Activated CD8-positive, alpha-beta T cell treated with anti-CD3 and anti-CD28 coated beads for 36 hours (primary cell): ENCODE data around the gene PAEP. TPM values are rescaled to one million over a fixed set of nuclear protein-coding genes. Genes with fewer than 3 reads are reported as not detected.

Experiments
- ATAC-seq: fragments of 200-7000 bp; cut with Tn5 transposase; one replicate; pipeline ENCODE4 v1.10.0; 2021; ENCODE audit warnings: mild to moderate bottlenecking, moderate library complexity
- CTCF ChIA-PET: fragments of 350-600 bp; sonication (Branson Sonifier 250); formaldehyde crosslinking; loops from one replicate; lab custom pipeline; 2021; ENCODE audit warnings: antibody characterized with exemption; lab: Charles Lee
- POLR2A ChIA-PET: fragments of 350-600 bp; sonication (Branson Sonifier 250); formaldehyde crosslinking; loops from one replicate; lab custom pipeline; 2021; ENCODE audit warnings: antibody characterized with exemption; lab: Charles Lee
- DNase-seq: peaks from one replicate; pipeline ENCODE4 v3.0.0-alpha.2; 2020
- H3K27ac Mint-ChIP-seq: one replicate; pipeline ENCODE4 v1.8.0; 2021; ENCODE audit warnings: mild to moderate bottlenecking, mixed read lengths
- H3K27me3 Mint-ChIP-seq: one replicate; pipeline ENCODE4 v1.8.0; 2021; ENCODE audit warnings: mixed read lengths
- H3K36me3 Mint-ChIP-seq: one replicate; pipeline ENCODE4 v1.8.0; 2021; ENCODE audit warnings: low read depth, mixed read lengths
- H3K4me1 Mint-ChIP-seq: one replicate; pipeline ENCODE4 v1.8.0; 2021; ENCODE audit warnings: low read depth, mixed read lengths
- H3K4me3 Mint-ChIP-seq: one replicate; pipeline ENCODE4 v1.8.0; 2021; ENCODE audit warnings: mild to moderate bottlenecking, moderate library complexity, mixed read lengths
- H3K9me3 Mint-ChIP-seq: one replicate; pipeline ENCODE4 v1.8.0; 2021; ENCODE audit warnings: mixed read lengths
- intact Hi-C: fragments of 100-400 bp; cut with micrococcal nuclease; formaldehyde crosslinking; loops from one replicate; pipeline ENCODE4 v1.10.0; 2022
- total RNA-seq, 2 experiments: library from RNA; stranded (reverse); gene quantifications; one replicate each; pipeline ENCODE4 v1.2.3, GENCODE V29; 2021
- TF ChIP-seq, protein P1 (sequence below): fragments of 200-600 bp; IDR thresholded peaks from one replicate; pipeline ENCODE4 v1.8.0; 2022; ENCODE audit warnings: antibody characterized with exemption, mild to moderate bottlenecking

The PAEP gene
- total RNA-seq, 2 experiments from 2014 or later: not detected

DNA sequence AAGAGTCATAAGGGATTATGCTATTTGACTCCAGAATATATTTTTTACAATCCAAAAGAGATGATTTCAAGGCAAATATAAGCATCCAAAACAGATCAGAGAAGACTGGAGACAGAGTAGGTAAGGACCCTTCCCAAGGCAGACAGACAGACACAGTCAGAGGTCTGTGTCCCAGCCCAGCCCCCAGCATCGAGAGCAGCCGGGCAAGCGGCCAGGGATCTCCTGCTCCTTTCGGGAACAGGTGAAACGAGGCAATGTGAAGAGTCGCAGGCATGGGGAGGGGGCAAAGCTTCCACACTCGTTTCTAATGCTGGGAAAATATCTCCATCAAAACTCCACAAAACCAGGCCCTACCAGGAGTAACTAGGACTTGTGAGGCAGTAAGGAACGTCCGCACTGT lies 5.8 kb downstream of the PAEP start:
- H3K4me3 Mint-ChIP-seq: no peak overlapping the region
- H3K4me1 Mint-ChIP-seq: no peaks in the 10 kb centered on the region
- CTCF ChIA-PET: no interaction called here
- ATAC-seq (no peak), DNase-seq (no peak)
- H3K27me3 Mint-ChIP-seq: no peaks in the 10 kb centered on the region
- POLR2A ChIA-PET: no interaction called here
- intact Hi-C loops: no loop called here
- H3K9me3 Mint-ChIP-seq: peaks cover 6% of the 10 kb centered on the region
- no peak overlapping the region for H3K27ac Mint-ChIP-seq
- no peaks in the 10 kb centered on the region for H3K36me3 Mint-ChIP-seq
- TF ChIP-seq, protein P1, sequence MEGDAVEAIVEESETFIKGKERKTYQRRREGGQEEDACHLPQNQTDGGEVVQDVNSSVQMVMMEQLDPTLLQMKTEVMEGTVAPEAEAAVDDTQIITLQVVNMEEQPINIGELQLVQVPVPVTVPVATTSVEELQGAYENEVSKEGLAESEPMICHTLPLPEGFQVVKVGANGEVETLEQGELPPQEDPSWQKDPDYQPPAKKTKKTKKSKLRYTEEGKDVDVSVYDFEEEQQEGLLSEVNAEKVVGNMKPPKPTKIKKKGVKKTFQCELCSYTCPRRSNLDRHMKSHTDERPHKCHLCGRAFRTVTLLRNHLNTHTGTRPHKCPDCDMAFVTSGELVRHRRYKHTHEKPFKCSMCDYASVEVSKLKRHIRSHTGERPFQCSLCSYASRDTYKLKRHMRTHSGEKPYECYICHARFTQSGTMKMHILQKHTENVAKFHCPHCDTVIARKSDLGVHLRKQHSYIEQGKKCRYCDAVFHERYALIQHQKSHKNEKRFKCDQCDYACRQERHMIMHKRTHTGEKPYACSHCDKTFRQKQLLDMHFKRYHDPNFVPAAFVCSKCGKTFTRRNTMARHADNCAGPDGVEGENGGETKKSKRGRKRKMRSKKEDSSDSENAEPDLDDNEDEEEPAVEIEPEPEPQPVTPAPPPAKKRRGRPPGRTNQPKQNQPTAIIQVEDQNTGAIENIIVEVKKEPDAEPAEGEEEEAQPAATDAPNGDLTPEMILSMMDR: no peak

DNA sequence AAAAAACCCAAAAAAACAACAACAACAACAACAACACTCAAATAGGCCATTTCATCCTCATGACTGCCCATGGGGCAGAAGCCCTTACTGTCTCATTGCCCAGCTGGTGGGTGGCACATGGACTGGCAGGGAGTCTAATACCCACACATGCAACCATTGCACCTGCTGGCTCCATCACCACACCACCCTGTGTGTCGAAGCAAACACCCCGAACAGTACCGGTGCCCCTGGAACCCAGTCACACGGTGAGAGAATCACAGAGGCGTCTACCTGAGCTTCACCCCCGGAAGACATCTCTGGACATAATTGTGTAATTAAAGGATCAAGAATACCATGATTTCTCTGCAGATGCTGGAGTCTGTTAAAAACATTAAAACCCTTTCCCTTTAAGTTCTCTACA lies 6.5 kb downstream of the PAEP start:
- CTCF ChIA-PET: no interaction called here
- no peaks in the 10 kb centered on the region for H3K4me1 Mint-ChIP-seq
- peaks cover 6% of the 10 kb centered on the region for H3K9me3 Mint-ChIP-seq
- no peak for DNase-seq
- no peak for ATAC-seq
- H3K4me3 Mint-ChIP-seq: no peak overlapping the region
- H3K27ac Mint-ChIP-seq: no peak overlapping the region
- POLR2A ChIA-PET: no interaction called here
- no peaks in the 10 kb centered on the region for H3K27me3 Mint-ChIP-seq
- no peaks in the 10 kb centered on the region for H3K36me3 Mint-ChIP-seq
- intact Hi-C loops: no loop called here
- TF ChIP-seq, protein P1: no peak

DNA sequence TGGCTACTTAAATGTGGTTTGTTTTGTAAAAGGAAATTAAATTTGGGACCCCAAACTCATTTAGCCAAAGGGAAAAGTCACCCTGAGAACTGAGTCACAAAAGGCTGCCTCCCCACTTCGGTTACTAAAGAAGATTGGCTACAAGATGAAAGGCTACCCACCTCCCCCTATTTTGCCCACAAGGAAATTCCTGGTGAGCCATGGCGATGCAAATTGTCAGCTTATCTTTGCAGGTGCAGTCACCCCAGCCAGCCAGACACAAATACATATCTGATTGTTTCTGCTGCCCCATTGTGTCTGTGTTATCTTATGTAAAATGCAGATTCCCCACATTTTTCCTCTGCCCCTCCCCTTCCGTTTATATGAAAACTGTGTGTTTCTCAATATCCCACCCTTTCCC lies 8.9 kb downstream of the PAEP start:
- Mint-ChIP-seq H3K9me3 (peaks cover 6% of the 10 kb centered on the region), H3K27me3 (no peaks in the 10 kb centered on the region), H3K36me3 (no peaks in the 10 kb centered on the region), H3K4me3 (no peak overlapping the region), H3K4me1 (no peaks in the 10 kb centered on the region), H3K27ac (no peak overlapping the region)
- ChIA-PET CTCF (no interaction called here), POLR2A (no interaction called here)
- TF ChIP-seq, protein P1: no peak
- DNase-seq: no peak
- ATAC-seq: no peak
- intact Hi-C loops: no loop called here

DNA sequence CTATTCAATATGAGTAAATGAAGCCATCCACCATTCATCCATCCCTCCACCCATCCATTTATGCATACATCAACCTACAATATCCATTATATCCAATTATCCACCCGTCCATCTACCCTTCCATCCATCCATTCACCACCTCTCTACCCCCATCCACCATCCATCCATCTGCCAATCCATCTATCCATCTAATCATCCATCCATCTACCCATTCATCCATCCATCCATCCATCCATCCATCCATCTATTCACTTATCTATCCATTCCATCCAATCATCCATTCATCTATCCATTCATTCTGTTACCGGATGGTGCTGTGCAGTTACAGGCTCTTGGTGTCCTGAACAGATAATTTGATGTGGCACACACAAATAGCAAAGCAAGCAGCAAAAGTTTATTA lies 10.7 kb downstream of the PAEP start:
- TF ChIP-seq, protein P1: no peak
- Mint-ChIP-seq H3K36me3 (no peaks in the 10 kb centered on the region), H3K9me3 (peaks cover 6% of the 10 kb centered on the region), H3K4me1 (no peaks in the 10 kb centered on the region), H3K27ac (no peak overlapping the region), H3K27me3 (no peaks in the 10 kb centered on the region), H3K4me3 (no peak overlapping the region)
- intact Hi-C loops: no loop called here
- no peak for ATAC-seq
- ChIA-PET POLR2A (no interaction called here), CTCF (interaction anchor here (1.0 kb wide), 1 partner anchor 29 kb away, joined by 3 read pairs; no protein-coding TSS in a partner anchor)
- DNase-seq: no peak

DNA sequence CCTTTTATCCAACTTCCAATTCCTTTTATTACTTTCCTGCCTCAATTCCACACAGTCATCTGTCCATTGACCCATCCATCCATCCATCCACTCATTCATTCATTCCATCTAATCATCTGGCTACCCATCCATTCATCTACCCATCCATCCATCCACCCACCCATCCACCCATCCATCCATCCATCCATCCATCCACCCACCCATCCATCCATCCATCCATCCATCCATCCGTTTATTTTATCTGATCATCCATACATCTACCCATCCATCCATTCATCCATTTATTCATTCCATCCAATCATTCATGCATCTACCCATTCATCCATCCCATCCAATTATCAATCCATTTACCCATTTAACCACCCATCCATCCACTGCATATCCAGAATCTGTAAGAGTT lies 11.6 kb downstream of the PAEP start:
- CTCF ChIA-PET: interaction anchor here (1.0 kb wide), 1 partner anchor 28 kb away, joined by 3 read pairs; no protein-coding TSS in a partner anchor
- H3K9me3 Mint-ChIP-seq: peaks cover 6% of the 10 kb centered on the region
- no peaks in the 10 kb centered on the region for H3K27me3 Mint-ChIP-seq

More for the DNA sequence above, 11.6 kb downstream of the PAEP start:
- POLR2A ChIA-PET: no interaction called here
- intact Hi-C loops: no loop called here
- no peak for DNase-seq
- ATAC-seq: no peak
- H3K36me3 Mint-ChIP-seq: no peaks in the 10 kb centered on the region
- no peaks in the 10 kb centered on the region for H3K4me1 Mint-ChIP-seq
- no peak overlapping the region for H3K27ac Mint-ChIP-seq
- no peak overlapping the region for H3K4me3 Mint-ChIP-seq
- TF ChIP-seq, protein P1: no peak
